ENCODE results near the gene ASB15.

The ASB15 gene

GRCh38 chr7:123655614-123656013 is 54.0 kb downstream of the ASB15 start, which contains the start of gene LMOD2:
Gene LMOD2 (plus strand): TSS chr7:123655866. CDS start chr7:123655964, 98 bp downstream.
- Histone ChIP-seq H3K4me1 (ENCODE audit: control insufficient read depth, insufficient read depth, low read length) (no peaks in the 10 kb centered on the region), H3K9me3 (ENCODE audit: control insufficient read depth, insufficient read depth, low read depth, low read length) (no peaks in the 10 kb centered on the region), H3K36me3 (ENCODE audit: control insufficient read depth in 2 of 2, insufficient read depth in 1 of 2, low read length in 2 of 2) (no peaks in the 10 kb centered on the region), H3K4me3 (ENCODE audit: low read depth, low read length) (no peak within 1 kb of the TSS), H3K27ac (ENCODE audit: extremely low read depth, low read depth, low read length) (no peak within 1 kb of the TSS)
- TF ChIP-seq WT1 (tag by site-specific recombination; IDR thresholded peaks at IDR 0.05) (no peak), MYNN (tag by site-specific recombination; IDR thresholded peaks at IDR 0.05; ENCODE audit: borderline replicate concordance) (no peak), ZNF473 (tag by site-specific recombination; IDR thresholded peaks at IDR 0.05) (no peak), PRDM2 (tag by site-specific recombination; IDR thresholded peaks at IDR 0.05; ENCODE audit: borderline replicate concordance) (no peak), ZNF664 (tag by site-specific recombination; IDR thresholded peaks at IDR 0.05) (no peak), ZNF112 (tag by site-specific recombination; IDR thresholded peaks at IDR 0.05) (no peak), ZNF677 (tag by site-specific recombination; IDR thresholded peaks at IDR 0.05) (no peak), ZNF221 (tag by site-specific recombination; IDR thresholded peaks at IDR 0.05; ENCODE audit: borderline replicate concordance) (no peak), KLF1 (tag by site-specific recombination; IDR thresholded peaks at IDR 0.05) (no peak), ZNF449 (tag by site-specific recombination; IDR thresholded peaks at IDR 0.05) (no peak), REPIN1 (tag by site-specific recombination; IDR thresholded peaks at IDR 0.05; ENCODE audit: low read depth) (no peak), ZNF335 (tag by site-specific recombination; conservative IDR thresholded peaks at IDR 0.05) (no peak), ZNF501 (tag by site-specific recombination; IDR thresholded peaks at IDR 0.05) (no peak), ZNF571 (tag by site-specific recombination; IDR thresholded peaks at IDR 0.05) (no peak), ZNF544 (tag by site-specific recombination; IDR thresholded peaks at IDR 0.05) (no peak), ZNF747 (tag by site-specific recombination; IDR thresholded peaks at IDR 0.05) (no peak)
- TF ChIP-seq, protein P1, sequence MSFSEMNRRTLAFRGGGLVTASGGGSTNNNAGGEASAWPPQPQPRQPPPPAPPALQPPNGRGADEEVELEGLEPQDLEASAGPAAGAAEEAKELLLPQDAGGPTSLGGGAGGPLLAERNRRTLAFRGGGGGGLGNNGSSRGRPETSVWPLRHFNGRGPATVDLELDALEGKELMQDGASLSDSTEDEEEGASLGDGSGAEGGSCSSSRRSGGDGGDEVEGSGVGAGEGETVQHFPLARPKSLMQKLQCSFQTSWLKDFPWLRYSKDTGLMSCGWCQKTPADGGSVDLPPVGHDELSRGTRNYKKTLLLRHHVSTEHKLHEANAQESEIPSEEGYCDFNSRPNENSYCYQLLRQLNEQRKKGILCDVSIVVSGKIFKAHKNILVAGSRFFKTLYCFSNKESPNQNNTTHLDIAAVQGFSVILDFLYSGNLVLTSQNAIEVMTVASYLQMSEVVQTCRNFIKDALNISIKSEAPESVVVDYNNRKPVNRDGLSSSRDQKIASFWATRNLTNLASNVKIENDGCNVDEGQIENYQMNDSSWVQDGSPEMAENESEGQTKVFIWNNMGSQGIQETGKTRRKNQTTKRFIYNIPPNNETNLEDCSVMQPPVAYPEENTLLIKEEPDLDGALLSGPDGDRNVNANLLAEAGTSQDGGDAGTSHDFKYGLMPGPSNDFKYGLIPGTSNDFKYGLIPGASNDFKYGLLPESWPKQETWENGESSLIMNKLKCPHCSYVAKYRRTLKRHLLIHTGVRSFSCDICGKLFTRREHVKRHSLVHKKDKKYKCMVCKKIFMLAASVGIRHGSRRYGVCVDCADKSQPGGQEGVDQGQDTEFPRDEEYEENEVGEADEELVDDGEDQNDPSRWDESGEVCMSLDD (tag by site-specific recombination; IDR thresholded peaks at IDR 0.05): no peak
- TF ChIP-seq, protein P2, sequence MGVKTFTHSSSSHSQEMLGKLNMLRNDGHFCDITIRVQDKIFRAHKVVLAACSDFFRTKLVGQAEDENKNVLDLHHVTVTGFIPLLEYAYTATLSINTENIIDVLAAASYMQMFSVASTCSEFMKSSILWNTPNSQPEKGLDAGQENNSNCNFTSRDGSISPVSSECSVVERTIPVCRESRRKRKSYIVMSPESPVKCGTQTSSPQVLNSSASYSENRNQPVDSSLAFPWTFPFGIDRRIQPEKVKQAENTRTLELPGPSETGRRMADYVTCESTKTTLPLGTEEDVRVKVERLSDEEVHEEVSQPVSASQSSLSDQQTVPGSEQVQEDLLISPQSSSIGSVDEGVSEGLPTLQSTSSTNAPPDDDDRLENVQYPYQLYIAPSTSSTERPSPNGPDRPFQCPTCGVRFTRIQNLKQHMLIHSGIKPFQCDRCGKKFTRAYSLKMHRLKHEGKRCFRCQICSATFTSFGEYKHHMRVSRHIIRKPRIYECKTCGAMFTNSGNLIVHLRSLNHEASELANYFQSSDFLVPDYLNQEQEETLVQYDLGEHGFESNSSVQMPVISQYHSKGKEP (tag by site-specific recombination; IDR thresholded peaks at IDR 0.05): no peak
- POLR2A ChIA-PET: interaction anchor here (0.5 kb wide), 1 partner anchor 9 kb away, joined by 4 read pairs; no protein-coding TSS in a partner anchor
- CTCF ChIA-PET: interaction anchor here (0.6 to 0.7 kb wide), 2 partner anchors 16 to 83 kb away, joined by 3 read pairs; no protein-coding TSS in a partner anchor

Measured in HEK293 (cell line).